ENCODE results near the gene ZCCHC17.

GRCh38 chr1:31400393-31400792 lies 103.6 kb downstream of the ZCCHC17 start:
- no peak for TF ChIP-seq CTCF (IDR thresholded peaks at IDR 0.05; ENCODE audit: poor library complexity)
- TF ChIP-seq EZH2 (IDR thresholded peaks at IDR 0.05; ENCODE audit: borderline replicate concordance), result no peak
- no peak for TF ChIP-seq EZH2phosphoT487 (IDR thresholded peaks at IDR 0.05; ENCODE audit: low read depth, severe bottlenecking, unreplicated experiment)
